GM23248 (cell line): Measurements from ENCODE around the gene RNF32. TPM values are rescaled to one million over a fixed set of nuclear protein-coding genes. Genes with fewer than 3 reads are reported as not detected.
"Not testable (repeated sequence)": the region's sequence is repeated elsewhere in the genome, so short reads cannot be mapped to it uniquely, and the experiment has no call there.

Experiments
- DNase-seq: peaks from one replicate; pipeline ENCODE4 v3.0.0-alpha.2; 2015
- H2AFZ ChIP-seq: fragments of 200-600 bp; sonication (generic); 2 replicates; pipeline ENCODE4 v1.6.1; 2016; ENCODE audit warnings: antibody characterized with exemption
- H3F3A ChIP-seq: fragments of 200-600 bp; sonication (generic); 2 replicates; pipeline ENCODE4 v1.6.1; 2016; ENCODE audit warnings: mild to moderate bottlenecking, antibody characterized with exemption, mixed run types; ENCODE audit not compliant: insufficient read depth
- H3K27ac ChIP-seq: fragments of 200-600 bp; sonication (generic); 2 replicates; pipeline ENCODE4 v1.5.1; 2016; ENCODE audit warnings: mild to moderate bottlenecking
- H3K27me3 ChIP-seq: fragments of 200-600 bp; sonication (generic); replicated peaks from 2 replicates; pipeline ENCODE4 v1.6.1; 2016; ENCODE audit warnings: mild to moderate bottlenecking; ENCODE audit not compliant: insufficient read depth
- H3K36me3 ChIP-seq: fragments of 200-600 bp; sonication (generic); 2 replicates; pipeline ENCODE4 v1.6.1; 2016; ENCODE audit warnings: low read depth, mild to moderate bottlenecking
- H3K4me1 ChIP-seq: fragments of 200-600 bp; sonication (generic); 2 replicates; pipeline ENCODE4 v1.6.1; 2016; ENCODE audit warnings: mild to moderate bottlenecking; ENCODE audit not compliant: insufficient read depth
- H3K4me2 ChIP-seq: fragments of 200-600 bp; sonication (generic); one replicate; pipeline ENCODE4 v1.6.1; 2016; ENCODE audit warnings: mild to moderate bottlenecking; ENCODE audit not compliant: unreplicated experiment
- H3K4me3 ChIP-seq: fragments of 200-600 bp; sonication (generic); 2 replicates; pipeline ENCODE4 v1.5.1; 2016; ENCODE audit warnings: mild to moderate bottlenecking
- H3K79me2 ChIP-seq: fragments of 200-600 bp; sonication (generic); 2 replicates; pipeline ENCODE4 v1.6.1; 2016; ENCODE audit warnings: mild to moderate bottlenecking; ENCODE audit not compliant: insufficient read depth
- H3K9ac ChIP-seq: fragments of 200-600 bp; sonication (generic); 2 replicates; pipeline ENCODE4 v1.6.1; 2016; ENCODE audit warnings: mild to moderate bottlenecking
- H3K9me2 ChIP-seq: fragments of 200-600 bp; sonication (generic); 2 replicates; pipeline ENCODE4 v1.6.1; 2016; ENCODE audit warnings: mixed run types, mild to moderate bottlenecking, moderate library complexity; ENCODE audit not compliant: insufficient read depth
- H3K9me3 ChIP-seq: fragments of 200-600 bp; sonication (generic); one replicate; pipeline ENCODE4 v1.6.1; 2017; ENCODE audit warnings: low read depth
- H4K20me1 ChIP-seq: fragments of 200-600 bp; sonication (generic); 2 replicates; pipeline ENCODE4 v1.6.0; 2016; ENCODE audit not compliant: insufficient read depth
- EZH2 ChIP-seq: fragments of 200-600 bp; sonication (generic); IDR thresholded peaks from 2 replicates; pipeline ENCODE4 v1.6.1; 2018; ENCODE audit warnings: antibody characterized with exemption, mild to moderate bottlenecking; ENCODE audit not compliant: insufficient read depth, poor library complexity, severe bottlenecking
- EZH2phosphoT487 ChIP-seq: fragments of 200-600 bp; sonication (generic); IDR thresholded peaks from 2 replicates; pipeline ENCODE4 v1.6.1; 2018; ENCODE audit warnings: antibody characterized with exemption, moderate library complexity, mild to moderate bottlenecking, low read depth; ENCODE audit not compliant: insufficient read depth
- WGBS, 2 experiments: methylation state at CpG; one replicate each; pipeline ENCODE4 v1.1.6; 2015 to 2017; ENCODE audit warnings: low lambda C conversion rate in 2 of 2, low coverage in 1 of 2; ENCODE audit errors: missing lambda C conversion rate in 2 of 2; 5-methylcytosine and 5-hydroxymethylcytosine counted together
- in situ Hi-C: fragments of 300-500 bp; cut with MboI; formaldehyde crosslinking; loops from 2 replicates; pipeline ENCODE4 v1.15.0; 2020
- polyA plus RNA-seq: library from polyadenylated mRNA; unstranded; fragments of >200 nt; fragmentation: Nextera tagmentation; extraction: Ambion mirVana; gene quantifications from 2 replicates; pipeline ENCODE4 v1.2.1, GENCODE V29; 2016
- total RNA-seq: library from RNA; depleted of rRNA; stranded (reverse); fragments of >200 nt; shearing (Covaris generic); gene quantifications from 2 replicates; pipeline ENCODE4 v1.2.3, GENCODE V29; 2014

Gene RNF32
- total and polyA plus RNA-seq, 2 experiments from 2014 or later = 1.1 to 2.4 TPM

DNA sequence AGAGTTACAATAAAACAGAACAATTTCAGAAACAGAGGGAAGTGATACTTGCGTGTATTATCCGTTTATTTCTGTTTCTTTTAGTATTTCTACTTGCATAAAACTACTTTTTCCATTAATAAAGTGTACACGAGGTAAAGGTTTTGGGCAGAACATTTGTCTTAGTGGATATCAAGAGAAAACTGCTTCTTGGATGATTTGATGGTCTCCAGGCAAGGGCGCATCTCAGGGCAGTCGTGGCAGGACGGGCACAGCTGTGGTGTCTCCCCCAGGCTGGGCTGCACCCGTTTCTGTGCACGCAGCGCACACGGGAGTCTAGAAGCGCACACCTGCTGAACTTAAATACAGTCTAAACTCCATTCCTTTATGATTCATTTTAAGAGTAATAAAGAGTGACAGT, 23.4 kb upstream of the RNF32 start:
- WGBS, 2 experiments = 33 to 36% methylated on average over 11 of the region's 11 CpGs
- Histone ChIP-seq H2AFZ (no peak overlapping the region), H3K27me3 (peaks cover 39% of the 10 kb centered on the region), H3K9me2 (no peaks in the 10 kb centered on the region; the same call in 1 of the 2 replicates), H3K9me3 (no peaks in the 10 kb centered on the region), H3F3A (no peaks in the 10 kb centered on the region), H3K9ac (no peak overlapping the region), H3K4me1 (no peaks in the 10 kb centered on the region), H3K36me3 (no peaks in the 10 kb centered on the region), H3K27ac (no peak overlapping the region), H3K79me2 (no peaks in the 10 kb centered on the region), H3K4me2 (no peak overlapping the region), H4K20me1 (no peaks in the 10 kb centered on the region), H3K4me3 (0 out of 2 replicates have a peak overlapping the region, but pooled peaks have one; percentile 26)
- TF ChIP-seq EZH2 (peak; percentile 54), EZH2phosphoT487 (no peak)
- in situ Hi-C loops = no loop called here
- no peak for DNase-seq

DNA sequence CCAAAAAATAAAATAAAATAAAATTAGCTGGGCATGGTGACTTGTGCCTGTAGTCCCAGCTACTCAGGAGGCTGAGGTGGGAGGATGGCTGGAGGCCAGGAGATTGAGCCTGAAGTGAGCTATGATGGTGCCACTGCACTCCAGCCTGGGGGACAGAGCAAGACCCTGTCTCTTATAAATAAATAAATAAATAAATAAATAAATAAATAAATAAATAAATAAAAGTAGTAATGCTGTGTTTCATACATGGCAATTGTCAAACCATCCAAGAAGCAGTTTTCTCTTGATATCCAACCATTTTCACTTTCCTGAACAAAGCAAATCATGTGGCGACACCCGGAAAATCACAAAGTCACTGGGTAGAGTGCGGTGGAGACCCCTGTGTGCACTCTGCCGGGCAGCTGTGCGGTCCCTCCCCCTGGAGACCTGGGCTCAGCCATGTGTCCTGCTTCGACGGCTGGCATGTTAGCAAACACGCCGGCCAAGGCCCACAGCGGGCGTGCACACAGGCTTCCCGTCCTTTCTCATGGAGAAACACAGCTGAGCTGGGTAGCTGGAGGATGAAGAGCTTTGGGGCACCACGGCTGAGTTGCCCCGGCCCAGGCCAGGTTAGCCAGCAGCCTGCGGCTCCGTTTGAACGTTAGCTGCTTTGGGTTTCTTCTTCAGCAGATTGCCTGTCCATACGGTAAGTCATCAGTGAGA, 22.3 kb upstream of the RNF32 start:
- Histone ChIP-seq H3K36me3 (no peaks in the 10 kb centered on the region), H3K4me1 (no peaks in the 10 kb centered on the region), H3K4me2 (no peak overlapping the region), H3K9me3 (no peaks in the 10 kb centered on the region), H3K27ac (no peak overlapping the region), H3K79me2 (no peaks in the 10 kb centered on the region), H3K9ac (no peak overlapping the region), H3K9me2 (no peaks in the 10 kb centered on the region; the same call in 1 of the 2 replicates), H2AFZ (no peak overlapping the region), H3K4me3 (no peak overlapping the region), H3K27me3 (peaks cover 39% of the 10 kb centered on the region), H4K20me1 (no peaks in the 10 kb centered on the region), H3F3A (no peaks in the 10 kb centered on the region)
- DNase-seq = no peak
- 80 to 82% methylated on average over 17 to 18 of the region's 18 CpGs for WGBS, 2 experiments
- in situ Hi-C loops = no loop called here
- TF ChIP-seq EZH2 = no peak
- TF ChIP-seq EZH2phosphoT487 = no peak

DNA sequence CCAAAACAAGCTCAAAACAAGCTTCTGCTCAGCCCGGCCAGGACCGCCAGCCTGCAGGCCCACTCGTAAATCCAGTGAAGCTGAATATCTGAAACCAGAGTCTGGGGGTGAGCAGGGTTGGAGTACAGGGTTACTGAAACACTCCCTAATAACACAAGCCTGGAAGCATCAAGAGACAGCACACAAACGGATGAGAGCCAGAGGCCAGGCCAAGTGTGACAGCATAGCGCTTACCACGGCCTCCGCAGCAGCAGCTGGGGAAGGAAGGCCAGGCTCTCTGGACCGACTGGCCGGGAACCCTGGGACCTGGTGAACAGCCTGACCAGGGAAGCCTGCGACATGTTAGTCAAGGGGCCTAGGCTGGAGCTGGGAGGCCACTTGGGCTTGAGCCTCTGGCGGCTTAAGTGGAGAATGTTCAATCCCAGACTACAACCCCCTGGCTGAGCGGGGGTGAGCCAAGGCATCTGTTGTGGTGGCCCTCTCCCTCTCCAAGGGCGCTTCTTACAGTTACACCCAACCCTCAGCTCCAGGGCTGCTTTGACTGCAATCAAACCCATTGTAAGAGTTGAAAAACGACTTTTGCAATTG, 21.7 kb upstream of the RNF32 start:
- Histone ChIP-seq H3K79me2 (no peaks in the 10 kb centered on the region), H3K4me1 (no peaks in the 10 kb centered on the region), H3K9me3 (no peaks in the 10 kb centered on the region), H3K9ac (no peak overlapping the region), H3K27ac (no peak overlapping the region), H2AFZ (no peak overlapping the region), H3K9me2 (no peaks in the 10 kb centered on the region; the same call in 1 of the 2 replicates), H3K27me3 (peaks cover 37% of the 10 kb centered on the region), H3F3A (no peaks in the 10 kb centered on the region), H3K36me3 (no peaks in the 10 kb centered on the region), H4K20me1 (no peaks in the 10 kb centered on the region), H3K4me2 (no peak overlapping the region), H3K4me3 (no peak overlapping the region)
- in situ Hi-C loops = no loop called here
- no peak for DNase-seq
- no peak for TF ChIP-seq EZH2
- TF ChIP-seq EZH2phosphoT487 = no peak
- WGBS, 2 experiments = 61 to 65% methylated on average over 13 to 14 of the region's 14 CpGs

DNA sequence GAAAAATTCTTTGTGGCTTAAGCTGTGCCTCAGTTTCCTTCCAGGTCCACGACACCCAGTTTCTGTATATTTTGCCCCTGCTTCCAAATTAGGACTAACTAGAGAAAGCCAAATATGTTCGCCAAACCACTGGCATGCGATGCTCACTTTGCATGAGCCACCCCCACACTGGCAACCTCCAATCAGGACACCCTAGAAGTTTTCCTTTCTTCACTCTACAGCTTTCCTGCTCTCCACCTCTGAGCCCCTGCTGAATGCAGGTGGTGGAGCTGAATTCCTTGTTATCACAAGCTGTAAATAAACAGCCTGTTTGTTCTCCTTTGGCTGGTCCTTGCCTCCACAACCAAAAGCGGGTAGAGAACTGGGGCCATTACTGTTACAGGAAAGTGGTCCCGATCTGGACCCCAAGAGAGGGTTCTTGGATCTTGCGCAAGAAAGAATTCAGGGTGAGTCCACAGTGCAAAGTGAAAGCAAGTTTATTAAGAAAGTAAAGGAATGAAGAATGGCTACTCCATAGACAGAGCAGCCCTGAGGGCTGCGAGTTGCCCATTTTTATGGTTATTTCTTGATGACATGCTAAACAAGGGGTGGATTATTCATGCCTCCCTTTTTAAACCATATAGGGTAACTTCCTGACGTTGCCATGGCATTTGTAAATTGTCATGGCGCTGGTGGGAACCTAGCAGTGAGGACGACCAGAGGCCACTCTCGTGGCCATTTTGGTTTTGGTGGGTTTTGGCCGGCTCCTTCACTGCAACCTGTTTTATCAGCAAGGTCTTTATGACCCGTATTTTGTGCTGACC, 20.9 kb upstream of the RNF32 start:
- H2AFZ ChIP-seq, H3K27ac ChIP-seq, H3K79me2 ChIP-seq, H3K9ac ChIP-seq, in situ Hi-C loops, H4K20me1 ChIP-seq, H3K4me1 ChIP-seq, H3K4me3 ChIP-seq, DNase-seq, H3K36me3 ChIP-seq, H3K9me2 ChIP-seq, H3F3A ChIP-seq, H3K9me3 ChIP-seq, H3K4me2 ChIP-seq: not testable (repeated sequence)
- peaks cover 29% of the 10 kb centered on the region for H3K27me3 ChIP-seq
- WGBS, 2 experiments = 47 to 49% methylated on average over 13 of the region's 13 CpGs
